DND-41 (cell line): ENCODE results near the gene GALNT18.
"Not testable (repeated sequence)": the region's sequence is repeated elsewhere in the genome, so short reads cannot be mapped to it uniquely, and the experiment has no call there.

Experiments used
- ATAC-seq: fragments of 200-7000 bp; cut with Tn5 transposase; 3 replicates; pipeline ENCODE4 v1.9.1; 2021; ENCODE audit warnings: low read depth; ENCODE audit not compliant: insufficient read depth
- DNase-seq: peaks from one replicate; pipeline ENCODE4 v3.0.0-alpha.2; 2020
- H2AFZ ChIP-seq: 2 replicates; pipeline ENCODE4 v1.6.0; 2012; ENCODE audit warnings: low read depth, low read length
- H3K27ac ChIP-seq: 2 replicates; pipeline ENCODE4 v1.5.1; 2012; ENCODE audit warnings: low read length, inconsistent platforms
- H3K27me3 ChIP-seq: fragments of 200-600 bp; sonication (generic); 2 replicates; pipeline ENCODE4 v1.6.0; 2012; ENCODE audit warnings: low read length, mild to moderate bottlenecking, inconsistent platforms; ENCODE audit not compliant: insufficient read depth, poor library complexity
- H3K36me3 ChIP-seq: 2 replicates; pipeline ENCODE4 v1.5.1; 2012; ENCODE audit warnings: low read length, inconsistent platforms; ENCODE audit not compliant: insufficient read depth
- H3K4me1 ChIP-seq: 2 replicates; pipeline ENCODE4 v1.5.1; 2012; ENCODE audit warnings: mild to moderate bottlenecking, low read length; ENCODE audit not compliant: insufficient read depth
- H3K4me2 ChIP-seq: 2 replicates; pipeline ENCODE4 v1.6.0; 2012; ENCODE audit warnings: mild to moderate bottlenecking, moderate library complexity, low read length, inconsistent platforms; ENCODE audit not compliant: insufficient read depth
- H3K4me3 ChIP-seq, 2 experiments: fragments of 200-600 bp in 1 of 2; shearing (Covaris generic) in 1 of 2; 2 replicates each; pipeline ENCODE4 v1.5.1; 2012 to 2016; ENCODE audit warnings: inconsistent platforms in 2 of 2, low read length in 2 of 2, mild to moderate bottlenecking in 2 of 2, low read depth in 1 of 2, moderate library complexity in 1 of 2
- H3K79me2 ChIP-seq: 2 replicates; pipeline ENCODE4 v1.6.0; 2012; ENCODE audit warnings: low read length, inconsistent platforms; ENCODE audit not compliant: insufficient read depth
- H3K9ac ChIP-seq: 2 replicates; pipeline ENCODE4 v1.6.0; 2012; ENCODE audit warnings: low read depth, mild to moderate bottlenecking, inconsistent platforms, low read length, moderate library complexity
- H3K9me3 ChIP-seq: 2 replicates; pipeline ENCODE4 v1.5.1; 2012; ENCODE audit warnings: low read length, moderate library complexity, mild to moderate bottlenecking, inconsistent platforms; ENCODE audit not compliant: insufficient read depth, severe bottlenecking
- H4K20me1 ChIP-seq: 2 replicates; pipeline ENCODE4 v1.6.0; 2012; ENCODE audit warnings: low read length; ENCODE audit not compliant: insufficient read depth
- CTCF ChIP-seq: IDR thresholded peaks from 2 replicates; pipeline ENCODE4 v1.5.1; 2012; ENCODE audit warnings: borderline replicate concordance, low read length, moderate library complexity, mild to moderate bottlenecking; ENCODE audit not compliant: poor library complexity, severe bottlenecking; ENCODE audit errors: extremely low read depth
- EZH2 ChIP-seq: IDR thresholded peaks from 3 replicates; pipeline ENCODE4 v1.6.1; 2012; ENCODE audit warnings: borderline replicate concordance, low read depth, mild to moderate bottlenecking, moderate library complexity, low read length, inconsistent platforms; ENCODE audit not compliant: severe bottlenecking

Gene GALNT18

GRCh38 chr11:11449327-11449726 is 172.5 kb downstream of the GALNT18 start:
- H3K9me3 ChIP-seq = no peaks in the 10 kb centered on the region
- no peaks in the 10 kb centered on the region for H3K4me1 ChIP-seq
- H3K27ac ChIP-seq = no peak overlapping the region
- no peaks in the 10 kb centered on the region for H3K36me3 ChIP-seq
- TF ChIP-seq EZH2 (no peak), CTCF (no peak)
- no peak for ATAC-seq
- H2AFZ ChIP-seq = no peak overlapping the region
- no peak overlapping the region for H3K4me2 ChIP-seq
- no peak for DNase-seq
- H3K27me3 ChIP-seq = peaks cover 13% of the 10 kb centered on the region
- no peaks in the 10 kb centered on the region for H3K79me2 ChIP-seq
- no peak overlapping the region for H3K4me3 ChIP-seq
- no peak overlapping the region for H3K9ac ChIP-seq
- no peaks in the 10 kb centered on the region for H4K20me1 ChIP-seq

- Histone ChIP-seq H3K27ac (no peak overlapping the region), H3K9me3 (no peaks in the 10 kb centered on the region), H4K20me1 (no peaks in the 10 kb centered on the region; the same call in 1 of the 2 replicates), H3K4me1 (no peaks in the 10 kb centered on the region), H3K4me2 (no peak overlapping the region), H3K4me3 (no peak overlapping the region), H3K36me3 (no peaks in the 10 kb centered on the region), H3K79me2 (no peaks in the 10 kb centered on the region), H2AFZ (no peak overlapping the region), H3K9ac (no peak overlapping the region), H3K27me3 (peaks cover 13% of the 10 kb centered on the region)
- ATAC-seq (no peak), DNase-seq (no peak)
- no peak for TF ChIP-seq CTCF
- TF ChIP-seq EZH2 = no peak
These were observed 173.2 kb downstream of the GALNT18 start for GRCh38 chr11:11448626-11449025.

DNA sequence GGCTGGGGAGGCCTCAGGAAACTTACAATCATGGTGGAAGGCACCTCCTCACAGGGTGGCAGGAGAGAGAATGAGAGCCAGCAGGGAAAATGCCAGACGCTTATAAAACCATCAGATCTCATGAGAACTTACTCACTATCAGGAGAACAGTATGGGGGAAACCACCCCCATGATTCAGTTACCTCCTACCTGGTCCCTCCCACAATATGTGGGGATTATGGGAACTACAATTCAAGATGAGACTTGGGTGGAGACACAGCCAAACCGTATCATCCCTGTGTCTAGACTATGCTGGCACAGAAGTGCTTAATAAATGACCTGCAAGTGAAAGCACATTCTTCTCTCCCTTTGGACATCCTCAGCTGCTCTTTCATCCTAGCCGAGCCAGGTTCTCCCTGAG is 174.2 kb downstream of the GALNT18 start:
- not testable (repeated sequence) for H3K27ac ChIP-seq, H3K36me3 ChIP-seq, H3K4me2 ChIP-seq, H2AFZ ChIP-seq, H3K9me3 ChIP-seq, H4K20me1 ChIP-seq, H3K9ac ChIP-seq, ATAC-seq, H3K4me3 ChIP-seq, H3K79me2 ChIP-seq, DNase-seq, H3K4me1 ChIP-seq
- peaks cover 13% of the 10 kb centered on the region for H3K27me3 ChIP-seq

DNA sequence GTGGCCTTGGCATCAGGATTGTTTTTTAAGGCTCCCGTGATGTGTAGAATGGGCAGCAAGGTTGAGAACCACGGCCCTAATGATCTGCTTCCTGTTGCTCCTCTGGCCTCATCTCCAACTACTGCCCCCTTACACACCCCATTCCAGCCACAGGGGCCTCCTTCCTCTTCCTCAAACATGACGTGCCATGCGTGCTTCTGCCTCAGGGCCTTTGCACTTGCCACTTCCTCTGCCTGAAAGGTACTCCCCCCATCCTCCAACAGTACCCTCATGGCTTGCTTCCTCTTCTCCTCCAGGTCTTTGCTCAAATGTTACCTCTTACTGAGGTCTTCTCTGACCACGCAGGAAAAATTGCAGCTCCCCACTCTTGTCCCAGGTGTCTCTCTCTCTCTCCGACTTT is 174.8 kb downstream of the GALNT18 start:
- H4K20me1 ChIP-seq = no peaks in the 10 kb centered on the region; the same call in 1 of the 2 replicates

More for the DNA sequence above, 174.8 kb downstream of the GALNT18 start:
- TF ChIP-seq EZH2 (no peak), CTCF (no peak)
- H3K4me1 ChIP-seq = no peaks in the 10 kb centered on the region
- H3K79me2 ChIP-seq = no peaks in the 10 kb centered on the region
- no peak overlapping the region for H2AFZ ChIP-seq
- no peak overlapping the region for H3K9ac ChIP-seq
- no peaks in the 10 kb centered on the region for H3K9me3 ChIP-seq
- H3K4me2 ChIP-seq = no peak overlapping the region
- H3K36me3 ChIP-seq = no peaks in the 10 kb centered on the region
- ATAC-seq (no peak), DNase-seq (no peak)
- H3K4me3 ChIP-seq = no peak overlapping the region
- peaks cover 13% of the 10 kb centered on the region for H3K27me3 ChIP-seq
- no peak overlapping the region for H3K27ac ChIP-seq
